Mucosa of descending colon (tissue), 3 donors: Measurements from ENCODE around the gene CABCOCO1. TPM values are rescaled to one million over a fixed set of nuclear protein-coding genes. Genes with fewer than 3 reads are reported as not detected.
"Not testable (repeated sequence)": the region's sequence is repeated elsewhere in the genome, so short reads cannot be mapped to it uniquely, and the experiment has no call there.

ENCODE experiments used
- ATAC-seq: fragments of 200-7000 bp; cut with Tn5 transposase; one replicate; pipeline ENCODE4 v1.9.1; 2020; ENCODE audit warnings: mild to moderate bottlenecking, moderate library complexity
- DNase-seq, 3 donors: peaks; one replicate each; pipeline ENCODE4 v3.0.0-alpha.2; 2020
- H3K36me3 ChIP-seq: fragments of 200-600 bp; one replicate; pipeline ENCODE4 v1.8.0; 2021; ENCODE audit warnings: low read depth, mild to moderate bottlenecking
- H3K4me1 ChIP-seq: fragments of 200-600 bp; one replicate; pipeline ENCODE4 v1.8.0; 2021; ENCODE audit warnings: low read depth, mild to moderate bottlenecking
- H3K4me3 ChIP-seq: fragments of 200-600 bp; one replicate; pipeline ENCODE4 v1.8.0; 2021; ENCODE audit warnings: mild to moderate bottlenecking
- H3K9me3 ChIP-seq: fragments of 200-600 bp; one replicate; pipeline ENCODE4 v1.8.0; 2021; ENCODE audit warnings: mild to moderate bottlenecking
- CTCF ChIP-seq: fragments of 200-600 bp; IDR thresholded peaks from one replicate; pipeline ENCODE4 v1.8.0; 2022; ENCODE audit warnings: antibody characterized with exemption, mild to moderate bottlenecking
- intact Hi-C, 2 donors: fragments of 100-400 bp; cut with DNase I in 1 of 2; cut with micrococcal nuclease in 1 of 2; formaldehyde crosslinking; loops; one replicate each; pipeline versions ENCODE4 v1.11.0 to v1.11.1; 2022; cut with DNase I, micrococcal nuclease
- total RNA-seq, 3 donors: library from RNA; stranded (reverse); fragmentation: NEBNext Ultra II Directional in 2 of 3; extraction: Animal tissue kit (Norgen Biotek cat#: 25700) in 2 of 3; gene quantifications; one replicate each; pipeline versions ENCODE4 v1.2.1 to v1.2.4, GENCODE V29; 2021 to 2023
- donor health status: DM: no; HTN: no; CAD: no; lungs with moderate emphysema.
- donor health status: DM: no; HTN: no; CAD: no.
- donor health status: DM: no; HTN: yes; CAD: no.

Gene CABCOCO1
- total RNA-seq, 3 donors from 2014 or later = 0.22 to 3.4 TPM; not detected in 1

DNA sequence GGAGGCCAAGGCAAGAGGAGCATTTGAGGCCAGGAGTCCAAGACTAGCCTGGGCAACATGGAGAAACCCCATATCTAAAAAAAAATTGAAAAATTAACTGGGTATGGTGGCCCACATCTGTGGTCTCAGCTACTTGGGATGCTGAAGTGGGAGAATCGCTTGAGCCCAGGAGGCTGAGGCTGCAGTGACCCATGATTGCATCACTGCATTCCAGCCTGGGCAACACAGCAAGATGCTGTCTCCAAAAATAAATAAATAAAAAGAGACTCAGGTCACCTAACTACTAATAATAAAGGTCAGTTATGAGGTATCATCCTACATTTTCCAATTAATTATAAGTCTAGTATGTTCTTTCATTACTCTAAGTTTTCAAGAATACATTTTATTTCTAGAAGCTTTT is 20.6 kb downstream of the CABCOCO1 start:
- H3K4me3 ChIP-seq = no peak overlapping the region
- DNase-seq = no peak
- intact Hi-C loops = no loop called here
- H3K9me3 ChIP-seq = no peaks in the 10 kb centered on the region
- H3K36me3 ChIP-seq = no peaks in the 10 kb centered on the region
- TF ChIP-seq CTCF = no peak
- no peak for ATAC-seq
- no peaks in the 10 kb centered on the region for H3K4me1 ChIP-seq

DNA sequence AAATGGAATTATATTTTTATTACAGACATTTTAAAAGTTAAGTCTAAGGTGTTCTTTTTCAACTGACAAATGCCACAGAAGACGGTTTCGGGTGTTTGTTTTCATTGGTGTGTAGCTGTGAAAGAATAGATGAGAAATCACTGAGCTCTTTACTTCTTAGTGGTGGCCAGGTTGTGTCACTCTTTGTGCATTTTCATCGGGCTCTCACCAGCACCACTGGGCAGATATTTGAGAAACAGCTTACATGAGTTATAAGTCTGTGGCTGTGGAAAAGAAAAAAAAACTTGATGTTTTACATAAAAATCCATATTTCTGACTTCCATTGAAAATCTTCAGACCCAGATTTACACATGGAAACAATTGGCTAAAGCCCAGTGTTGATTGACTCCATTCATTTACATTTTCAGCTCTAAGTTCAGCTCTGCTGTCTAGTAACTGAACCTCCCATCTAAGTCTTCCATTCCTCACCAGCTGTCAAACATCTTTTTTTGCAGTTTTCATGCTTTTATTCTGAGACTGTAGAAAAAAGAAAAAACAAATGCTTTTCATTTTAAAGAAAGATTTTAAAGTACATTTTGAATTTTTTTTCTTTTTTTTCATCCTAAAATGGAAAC is 22.3 kb downstream of the CABCOCO1 start:
- intact Hi-C loops = no loop called here
- TF ChIP-seq CTCF = no peak

GRCh38 chr10:61688551-61689308 is 26.0 kb downstream of the CABCOCO1 start:
- intact Hi-C loops = no loop called here
- Histone ChIP-seq H3K9me3 (no peaks in the 10 kb centered on the region), H3K4me3 (no peak overlapping the region), H3K4me1 (no peaks in the 10 kb centered on the region), H3K36me3 (no peaks in the 10 kb centered on the region)
- TF ChIP-seq CTCF = no peak
- no peak for ATAC-seq
- DNase-seq = no peak

More for the DNA sequence above, 22.3 kb downstream of the CABCOCO1 start:
- DNase-seq (no peak), ATAC-seq (no peak)
- no peaks in the 10 kb centered on the region for H3K4me1 ChIP-seq
- H3K36me3 ChIP-seq = no peaks in the 10 kb centered on the region
- no peaks in the 10 kb centered on the region for H3K9me3 ChIP-seq
- no peak overlapping the region for H3K4me3 ChIP-seq

GRCh38 chr10:61691667-61692066 is 28.9 kb downstream of the CABCOCO1 start:
- ATAC-seq, H3K4me1 ChIP-seq, H3K4me3 ChIP-seq, intact Hi-C loops, DNase-seq, H3K9me3 ChIP-seq, H3K36me3 ChIP-seq: not testable (repeated sequence)

DNA sequence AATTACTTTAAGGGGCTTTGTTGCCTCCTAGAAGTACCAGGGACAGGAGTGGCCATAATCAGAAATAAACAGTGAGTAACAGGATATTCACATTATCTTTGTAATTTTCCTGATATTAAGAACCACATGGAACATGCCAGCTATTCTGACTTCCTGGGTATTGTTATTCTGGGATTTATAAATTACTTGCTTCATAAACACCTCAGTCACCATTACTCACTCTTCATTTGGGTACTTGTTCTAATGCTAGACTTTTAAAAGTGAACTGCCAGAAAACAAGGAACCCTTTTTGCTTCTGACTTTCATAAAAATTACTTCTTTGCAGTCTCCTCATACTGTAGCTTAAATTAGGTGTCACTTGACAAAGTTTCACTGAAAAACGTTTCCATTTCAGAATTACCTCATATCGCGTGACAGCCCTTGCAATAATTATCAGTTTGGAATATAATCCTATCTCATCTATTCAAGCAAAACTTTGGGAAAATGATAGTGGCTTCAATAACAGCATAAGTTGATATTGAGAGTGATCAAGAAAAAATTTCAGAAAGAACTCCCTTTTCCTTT is 29.8 kb downstream of the CABCOCO1 start:
- Histone ChIP-seq H3K4me1 (no peaks in the 10 kb centered on the region), H3K36me3 (no peaks in the 10 kb centered on the region), H3K4me3 (no peak overlapping the region), H3K9me3 (no peaks in the 10 kb centered on the region)
- intact Hi-C loops = no loop called here
- DNase-seq (no peak), ATAC-seq (no peak)
- no peak for TF ChIP-seq CTCF

- TF ChIP-seq CTCF = no peak
These were observed 36.4 kb downstream of the CABCOCO1 start for GRCh38 chr10:61698968-61699655.

More at GRCh38 chr10:61698968-61699655, 36.4 kb downstream of the CABCOCO1 start:
- ATAC-seq (no peak), DNase-seq (no peak)
- H3K9me3 ChIP-seq = no peaks in the 10 kb centered on the region
- H3K36me3 ChIP-seq = no peaks in the 10 kb centered on the region
- no peaks in the 10 kb centered on the region for H3K4me1 ChIP-seq
- H3K4me3 ChIP-seq = no peak overlapping the region
- intact Hi-C loops = no loop called here
